ENCODE results near the gene PLIN1.
"Not testable (repeated sequence)": the region's sequence is repeated elsewhere in the genome, so short reads cannot be mapped to it uniquely, and the experiment has no call there.

DNA sequence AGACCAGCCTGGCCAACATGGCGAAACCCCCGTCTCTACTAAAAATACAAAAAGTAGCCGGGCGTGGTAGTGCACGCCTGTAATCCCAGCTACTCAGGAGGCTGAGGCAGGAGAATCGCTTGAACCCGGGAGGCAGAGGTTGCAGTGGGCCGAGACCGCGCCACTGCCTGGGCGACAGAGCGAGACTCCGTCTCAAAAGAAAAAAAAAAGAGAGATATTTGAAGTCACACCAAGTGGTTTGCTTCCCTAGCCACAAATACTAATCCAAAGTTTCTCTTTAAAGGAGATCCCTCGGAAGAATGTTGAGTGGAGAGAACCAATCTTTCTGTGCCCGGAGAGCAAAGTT is 10.7 kb upstream of the PLIN1 start:
- not testable (repeated sequence) for TF ChIP-seq EZH2 (IDR thresholded peaks at IDR 0.05; ENCODE audit: borderline replicate concordance, insufficient read depth, low read depth, low read length, poor library complexity, severe bottlenecking)
- TF ChIP-seq, protein P1, sequence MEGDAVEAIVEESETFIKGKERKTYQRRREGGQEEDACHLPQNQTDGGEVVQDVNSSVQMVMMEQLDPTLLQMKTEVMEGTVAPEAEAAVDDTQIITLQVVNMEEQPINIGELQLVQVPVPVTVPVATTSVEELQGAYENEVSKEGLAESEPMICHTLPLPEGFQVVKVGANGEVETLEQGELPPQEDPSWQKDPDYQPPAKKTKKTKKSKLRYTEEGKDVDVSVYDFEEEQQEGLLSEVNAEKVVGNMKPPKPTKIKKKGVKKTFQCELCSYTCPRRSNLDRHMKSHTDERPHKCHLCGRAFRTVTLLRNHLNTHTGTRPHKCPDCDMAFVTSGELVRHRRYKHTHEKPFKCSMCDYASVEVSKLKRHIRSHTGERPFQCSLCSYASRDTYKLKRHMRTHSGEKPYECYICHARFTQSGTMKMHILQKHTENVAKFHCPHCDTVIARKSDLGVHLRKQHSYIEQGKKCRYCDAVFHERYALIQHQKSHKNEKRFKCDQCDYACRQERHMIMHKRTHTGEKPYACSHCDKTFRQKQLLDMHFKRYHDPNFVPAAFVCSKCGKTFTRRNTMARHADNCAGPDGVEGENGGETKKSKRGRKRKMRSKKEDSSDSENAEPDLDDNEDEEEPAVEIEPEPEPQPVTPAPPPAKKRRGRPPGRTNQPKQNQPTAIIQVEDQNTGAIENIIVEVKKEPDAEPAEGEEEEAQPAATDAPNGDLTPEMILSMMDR (IDR thresholded peaks at IDR 0.05) = not testable (repeated sequence)
